ENCODE data around the gene AP5M1.
"Not testable (repeated sequence)": the region's sequence is repeated elsewhere in the genome, so short reads cannot be mapped to it uniquely, and the experiment has no call there.

The AP5M1 gene, protein sequence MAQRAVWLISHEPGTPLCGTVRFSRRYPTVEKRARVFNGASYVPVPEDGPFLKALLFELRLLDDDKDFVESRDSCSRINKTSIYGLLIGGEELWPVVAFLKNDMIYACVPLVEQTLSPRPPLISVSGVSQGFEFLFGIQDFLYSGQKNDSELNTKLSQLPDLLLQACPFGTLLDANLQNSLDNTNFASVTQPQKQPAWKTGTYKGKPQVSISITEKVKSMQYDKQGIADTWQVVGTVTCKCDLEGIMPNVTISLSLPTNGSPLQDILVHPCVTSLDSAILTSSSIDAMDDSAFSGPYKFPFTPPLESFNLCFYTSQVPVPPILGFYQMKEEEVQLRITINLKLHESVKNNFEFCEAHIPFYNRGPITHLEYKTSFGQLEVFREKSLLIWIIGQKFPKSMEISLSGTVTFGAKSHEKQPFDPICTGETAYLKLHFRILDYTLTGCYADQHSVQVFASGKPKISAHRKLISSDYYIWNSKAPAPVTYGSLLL

DNA sequence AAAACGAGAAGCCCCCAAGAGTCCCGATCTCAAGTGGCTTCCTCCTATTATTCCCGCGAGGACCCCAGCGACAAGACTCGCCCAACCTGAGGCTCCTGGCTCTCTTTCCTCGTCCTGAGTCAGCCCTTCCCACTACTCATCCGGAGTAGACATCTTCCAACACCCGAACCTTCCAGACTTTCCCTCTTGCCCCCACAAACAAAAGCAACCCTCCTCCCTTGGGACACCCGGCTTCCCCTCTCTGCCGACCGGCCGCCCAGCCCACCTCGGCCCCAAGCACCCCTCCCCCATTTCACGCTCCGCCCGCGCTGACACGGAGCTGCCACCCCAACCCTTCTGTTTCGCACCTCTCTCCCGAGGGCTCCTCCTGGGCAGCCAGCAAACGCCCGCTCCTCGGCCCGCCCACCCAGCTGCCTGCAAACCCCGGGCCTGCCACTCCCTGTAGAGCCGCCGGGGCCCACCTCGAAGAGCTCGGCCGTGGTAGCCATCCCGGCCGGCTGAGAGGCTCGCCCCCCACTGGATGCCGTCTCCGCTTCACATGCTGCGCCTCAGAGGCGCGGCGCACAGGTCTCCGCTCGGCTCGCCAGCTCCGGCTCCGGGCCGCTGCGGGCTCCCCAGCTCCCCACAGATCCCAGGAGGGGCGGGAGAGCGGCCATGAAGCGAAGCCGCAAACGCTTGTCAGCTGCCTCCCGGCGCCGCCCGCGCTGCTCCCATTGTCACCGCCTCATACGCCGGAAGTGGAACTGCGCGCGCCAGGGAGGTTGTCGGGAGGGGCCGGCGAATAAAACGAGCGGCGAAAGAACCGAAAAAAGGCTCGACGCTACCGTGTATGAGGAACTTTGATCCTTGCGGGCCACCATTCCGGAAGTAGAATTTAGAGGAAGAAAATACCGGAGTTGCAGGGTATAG lies at the start of gene AP5M1, which contains the start of gene EXOC5:
Gene AP5M1, plus strand, starts transcription at position 811 of the 909 bp plus-strand sequence. CDS start 344 bp downstream, outside the sequence.
Gene EXOC5, minus strand, starts transcription at position 745 of the 909 bp plus-strand sequence. Its CDS starts 257 bp downstream, at position 488.
- ATAC-seq = peak; percentile 93
- TF ChIP-seq PATZ1 (CRISPR knock-in tag; IDR thresholded peaks at IDR 0.05; ENCODE audit: borderline replicate concordance) = no peak
- TF ChIP-seq ZFP3 (CRISPR knock-in tag; IDR thresholded peaks at IDR 0.05) = 0 out of 2 replicates have a peak, but pooled peaks have one; percentile 3

- no peak for ATAC-seq
- TF ChIP-seq ZNF8 (CRISPR knock-in tag; IDR thresholded peaks at IDR 0.05) (no peak), ZNF565 (CRISPR knock-in tag; conservative IDR thresholded peaks at IDR 0.05; ENCODE audit: low read depth) (no peak), CSRNP3 (CRISPR knock-in tag; IDR thresholded peaks at IDR 0.05) (no peak), OSR1 (CRISPR knock-in tag; IDR thresholded peaks at IDR 0.05) (no peak), TOX (CRISPR knock-in tag; IDR thresholded peaks at IDR 0.05; ENCODE audit: borderline replicate concordance) (no peak), ZC3H10 (CRISPR knock-in tag; IDR thresholded peaks at IDR 0.05) (no peak), ZFP3 (CRISPR knock-in tag; IDR thresholded peaks at IDR 0.05) (no peak), ARNTL (CRISPR knock-in tag; IDR thresholded peaks at IDR 0.05; ENCODE audit: borderline replicate concordance, low read depth) (no peak), ISL1 (CRISPR knock-in tag; IDR thresholded peaks at IDR 0.05) (no peak), TCF4 (CRISPR knock-in tag; IDR thresholded peaks at IDR 0.05; ENCODE audit: borderline replicate concordance) (no peak), RARB (CRISPR knock-in tag; IDR thresholded peaks at IDR 0.05) (no peak), ZFP30 (CRISPR knock-in tag; IDR thresholded peaks at IDR 0.05) (no peak), PPARA (CRISPR knock-in tag; IDR thresholded peaks at IDR 0.05; ENCODE audit: borderline replicate concordance) (no peak), BACH2 (CRISPR knock-in tag; IDR thresholded peaks at IDR 0.05; ENCODE audit: borderline replicate concordance) (no peak), ESRRG (CRISPR knock-in tag; IDR thresholded peaks at IDR 0.05) (no peak)
- TF ChIP-seq, protein P1, sequence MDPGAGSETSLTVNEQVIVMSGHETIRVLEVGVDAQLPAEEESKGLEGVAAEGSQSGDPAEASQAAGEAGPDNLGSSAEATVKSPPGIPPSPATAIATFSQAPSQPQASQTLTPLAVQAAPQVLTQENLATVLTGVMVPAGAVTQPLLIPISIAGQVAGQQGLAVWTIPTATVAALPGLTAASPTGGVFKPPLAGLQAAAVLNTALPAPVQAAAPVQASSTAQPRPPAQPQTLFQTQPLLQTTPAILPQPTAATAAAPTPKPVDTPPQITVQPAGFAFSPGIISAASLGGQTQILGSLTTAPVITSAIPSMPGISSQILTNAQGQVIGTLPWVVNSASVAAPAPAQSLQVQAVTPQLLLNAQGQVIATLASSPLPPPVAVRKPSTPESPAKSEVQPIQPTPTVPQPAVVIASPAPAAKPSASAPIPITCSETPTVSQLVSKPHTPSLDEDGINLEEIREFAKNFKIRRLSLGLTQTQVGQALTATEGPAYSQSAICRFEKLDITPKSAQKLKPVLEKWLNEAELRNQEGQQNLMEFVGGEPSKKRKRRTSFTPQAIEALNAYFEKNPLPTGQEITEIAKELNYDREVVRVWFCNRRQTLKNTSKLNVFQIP (CRISPR knock-in tag; IDR thresholded peaks at IDR 0.05; ENCODE audit: borderline replicate concordance, low read depth) = no peak
Measured at GRCh38 chr14:57221931-57222330, 46.8 kb upstream of the AP5M1 start.

- ATAC-seq = no peak
- no peak for TF ChIP-seq ZNF565 (CRISPR knock-in tag; conservative IDR thresholded peaks at IDR 0.05; ENCODE audit: low read depth)
Measured at GRCh38 chr14:57227083-57227482, 41.7 kb upstream of the AP5M1 start.

- not testable (repeated sequence) for ATAC-seq
- TF ChIP-seq ZNF8 (CRISPR knock-in tag; IDR thresholded peaks at IDR 0.05) = peak; percentile 78
Measured at GRCh38 chr14:57228320-57228719, 40.5 kb upstream of the AP5M1 start.

GRCh38 chr14:57232006-57232405 lies 36.8 kb upstream of the AP5M1 start:
- TF ChIP-seq BACH2 (CRISPR knock-in tag; IDR thresholded peaks at IDR 0.05; ENCODE audit: borderline replicate concordance) (no peak), ZNF70 (CRISPR knock-in tag; IDR thresholded peaks at IDR 0.05) (no peak), ZFP30 (CRISPR knock-in tag; IDR thresholded peaks at IDR 0.05) (no peak), ESRRG (CRISPR knock-in tag; IDR thresholded peaks at IDR 0.05) (no peak), GLIS3 (CRISPR knock-in tag; IDR thresholded peaks at IDR 0.05) (no peak), PATZ1 (CRISPR knock-in tag; IDR thresholded peaks at IDR 0.05; ENCODE audit: borderline replicate concordance) (no peak)
- TF ChIP-seq, protein P1 (CRISPR knock-in tag; IDR thresholded peaks at IDR 0.05; ENCODE audit: borderline replicate concordance, low read depth) = no peak
- no peak for ATAC-seq

DNA sequence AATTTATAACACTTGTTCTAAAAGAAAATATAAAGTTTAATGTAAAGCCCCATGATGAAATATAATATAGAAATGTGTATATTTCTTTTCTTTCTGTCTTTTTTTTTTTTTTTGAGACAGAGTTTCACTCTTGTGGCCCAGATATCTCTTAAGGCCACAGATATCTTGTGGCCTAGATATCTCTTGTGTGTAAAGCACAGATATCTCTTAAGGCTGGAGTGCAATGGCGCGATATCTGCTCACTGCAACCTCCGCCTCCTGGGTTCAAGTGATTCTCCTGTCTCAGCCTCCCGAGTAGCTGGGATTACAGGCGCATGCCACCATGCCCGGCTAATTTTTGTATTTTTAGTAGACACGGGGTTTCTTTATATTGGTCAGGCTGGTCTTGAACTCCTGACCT lies 28.7 kb upstream of the AP5M1 start:
- not testable (repeated sequence) for ATAC-seq

Data from SK-N-SH treated with all-trans-retinoic acid at 6 μM for 48 hours (cell line).